CD4-positive, alpha-beta memory T cell (primary cell): ENCODE data around the gene HMX2. TPM values are rescaled to one million over a fixed set of nuclear protein-coding genes. Genes with fewer than 3 reads are reported as not detected.
"Not testable (repeated sequence)": the region's sequence is repeated elsewhere in the genome, so short reads cannot be mapped to it uniquely, and the experiment has no call there.

Experiments
- CTCF ChIA-PET: fragments of 350-600 bp; sonication (Branson Sonifier 250); formaldehyde crosslinking; loops from one replicate; lab custom pipeline; 2021; ENCODE audit warnings: inconsistent platforms; ENCODE audit not compliant: partially characterized antibody; lab: Charles Lee
- POLR2A ChIA-PET: fragments of 350-600 bp; sonication (Branson Sonifier 250); formaldehyde crosslinking; loops from one replicate; lab custom pipeline; 2021; ENCODE audit not compliant: partially characterized antibody; lab: Charles Lee
- DNase-seq, 5 donors: peaks; one replicate each; pipeline versions ENCODE4 v3.0.0 to v3.0.0-alpha.2; 2020 to 2022; ENCODE audit warnings: mixed read lengths in 1 of 5
- H3K27ac ChIP-seq: one replicate; pipeline ENCODE4 v1.7.0; 2013; ENCODE audit warnings: low read depth, low read length
- H3K27me3 ChIP-seq: 2 replicates; pipeline ENCODE4 v1.7.0; 2013; ENCODE audit warnings: mild to moderate bottlenecking, low read length, moderate library complexity; ENCODE audit not compliant: insufficient read depth
- H3K36me3 ChIP-seq: 2 replicates; pipeline ENCODE4 v1.7.0; 2013; ENCODE audit warnings: mild to moderate bottlenecking, low read length, moderate library complexity; ENCODE audit not compliant: insufficient read depth
- H3K4me1 ChIP-seq: 2 replicates; pipeline ENCODE4 v1.7.0; 2013; ENCODE audit warnings: mild to moderate bottlenecking, low read length, moderate library complexity; ENCODE audit not compliant: insufficient read depth
- H3K4me3 ChIP-seq, 2 donors: one replicate each; pipeline ENCODE4 v1.7.0; 2013; ENCODE audit warnings: low read length in 2 of 2, mild to moderate bottlenecking in 1 of 2
- H3K9me3 ChIP-seq, 2 donors: one replicate each; pipeline ENCODE4 v1.7.0; 2013; ENCODE audit warnings: low read length in 2 of 2, control low read depth in 1 of 2; ENCODE audit not compliant: control insufficient read depth in 1 of 2
- H3K27ac Mint-ChIP-seq, 7 donors: one replicate each; pipeline ENCODE4 v1.8.0; 2020 to 2021; ENCODE audit warnings: mixed read lengths in 7 of 7, mild to moderate bottlenecking in 6 of 7, inconsistent platforms in 3 of 7, moderate library complexity in 3 of 7
- H3K27me3 Mint-ChIP-seq, 2 donors: one replicate each; pipeline ENCODE4 v1.8.0; 2020 to 2021; ENCODE audit warnings: mixed read lengths in 2 of 2
- H3K36me3 Mint-ChIP-seq, 2 donors: one replicate each; pipeline ENCODE4 v1.8.0; 2020 to 2021; ENCODE audit warnings: mixed read lengths in 2 of 2, inconsistent platforms in 1 of 2, mild to moderate bottlenecking in 1 of 2
- H3K4me1 Mint-ChIP-seq, 4 donors: one replicate each; pipeline ENCODE4 v1.8.0; 2020 to 2021; ENCODE audit warnings: mixed read lengths in 4 of 4, mild to moderate bottlenecking in 1 of 4
- H3K4me3 Mint-ChIP-seq, 8 donors: one replicate each; pipeline ENCODE4 v1.8.0; 2020 to 2021; ENCODE audit warnings: mixed read lengths in 8 of 8, mild to moderate bottlenecking in 7 of 8, moderate library complexity in 6 of 8, inconsistent platforms in 3 of 8
- H3K9me3 Mint-ChIP-seq, 8 donors: one replicate each; pipeline ENCODE4 v1.8.0; 2020 to 2021; ENCODE audit warnings: mixed read lengths in 8 of 8, mild to moderate bottlenecking in 5 of 8, inconsistent platforms in 3 of 8, moderate library complexity in 1 of 8
- intact Hi-C: fragments of 100-400 bp; cut with micrococcal nuclease; formaldehyde crosslinking; loops from one replicate; pipeline ENCODE4 v1.15.1; 2023
- polyA plus RNA-seq, 2 donors: library from polyadenylated mRNA; unstranded; fragments of 300-500 nt; fragmentation: Illumina TruSeq; gene quantifications; one replicate each; pipeline ENCODE4 v1.2.3, GENCODE V29; 2021
- total RNA-seq, 2 experiments: library from RNA; stranded (reverse); gene quantifications; one replicate each; pipeline ENCODE4 v1.2.3, GENCODE V29; 2021

Gene HMX2
- total and polyA plus RNA-seq, 4 experiments from 2014 or later: not detected

DNA sequence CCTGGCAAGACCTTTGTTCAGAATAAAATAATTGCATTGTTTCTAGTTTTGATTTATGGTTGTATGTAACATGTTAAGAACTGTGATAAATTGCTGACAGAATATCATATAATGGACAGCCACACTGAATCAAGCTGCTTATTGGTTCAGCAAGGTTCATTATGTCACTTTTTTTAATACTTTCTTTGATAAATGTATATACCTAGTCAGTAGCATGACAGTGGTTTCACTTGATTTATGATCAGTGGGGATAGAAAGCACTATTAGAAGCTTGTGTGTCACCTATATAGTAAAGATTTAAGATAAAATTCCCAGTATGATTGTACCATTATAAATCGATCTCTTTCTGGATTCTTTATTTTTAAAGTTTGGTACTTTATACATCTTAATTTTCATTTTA is 10.7 kb downstream of the HMX2 start:
- H3K9me3 ChIP-seq: no peaks in the 10 kb centered on the region
- DNase-seq: no peak
- no peaks in the 10 kb centered on the region for H3K27me3 ChIP-seq
- Mint-ChIP-seq H3K9me3 (no peaks in the 10 kb centered on the region), H3K4me3 (peak overlapping the region in 3 of 8 donors; percentile 7 to 67 (median 59)), H3K4me1 (peaks cover 55 to 84% (median 68%) of the 10 kb centered on the region in 4 donors), H3K27ac (peak overlapping the region in 5 of 7 donors; percentile 13 to 53 (median 28)), H3K36me3 (peaks cover 44 to 80% of the 10 kb centered on the region in 2 donors), H3K27me3 (no peaks in the 10 kb centered on the region)
- peaks cover 79% of the 10 kb centered on the region for H3K4me1 ChIP-seq
- no peak overlapping the region for H3K27ac ChIP-seq
- intact Hi-C loops: loop anchor here (10.0 kb wide), 2 partner anchors 1636 to 1756 kb away; partner anchors contain the start of gene EEF1AKMT2
- ChIA-PET POLR2A (interaction anchor here (1.0 kb wide), 1 partner anchor 205 kb away, joined by 3 read pairs; the partner anchor contains the start of gene C10orf88), CTCF (interaction anchor here (0.8 kb wide), 1 partner anchor 9 kb away, joined by 3 read pairs; no protein-coding TSS in a partner anchor)
- H3K36me3 ChIP-seq: peaks cover 32% of the 10 kb centered on the region
- no peak overlapping the region for H3K4me3 ChIP-seq

DNA sequence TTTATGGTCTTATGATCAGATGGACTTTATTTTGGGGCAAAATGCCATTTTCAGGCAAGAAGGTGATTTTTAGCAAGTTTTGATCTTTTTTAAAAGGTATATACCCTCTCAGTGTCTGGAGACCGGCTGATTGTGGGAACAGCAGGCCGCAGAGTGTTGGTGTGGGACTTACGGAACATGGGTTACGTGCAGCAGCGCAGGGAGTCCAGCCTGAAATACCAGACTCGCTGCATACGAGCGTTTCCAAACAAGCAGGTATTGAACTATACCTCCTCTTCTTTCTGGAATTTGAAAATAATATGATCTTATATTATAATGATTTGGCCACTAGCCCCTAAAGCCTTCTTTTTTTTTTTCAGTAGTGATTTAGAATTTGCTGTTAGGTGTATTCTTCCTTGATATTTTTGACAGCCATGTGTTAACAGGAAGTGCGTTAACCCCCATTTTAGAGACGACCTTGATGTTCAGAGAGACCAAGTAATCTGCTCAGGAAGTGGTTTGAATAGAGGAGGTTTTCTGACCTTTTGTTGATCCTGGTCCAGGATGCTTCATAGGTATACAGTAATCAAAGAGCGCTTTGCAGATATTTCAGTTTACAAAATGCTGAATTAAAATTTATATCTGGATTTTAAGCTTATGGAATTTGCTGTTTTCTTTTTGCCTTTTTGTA is 12.5 kb downstream of the HMX2 start:
- no peaks in the 10 kb centered on the region for H3K27me3 Mint-ChIP-seq
- Histone ChIP-seq H3K27ac (peak overlapping the region; percentile 44), H3K4me1 (peaks cover 71% of the 10 kb centered on the region), H3K4me3 (peak overlapping the region in 1 of 2 donors; percentile 19), H3K27me3 (no peaks in the 10 kb centered on the region), H3K36me3 (peaks cover 48% of the 10 kb centered on the region), H3K9me3 (no peaks in the 10 kb centered on the region)
- intact Hi-C loops: no loop called here
- ChIA-PET POLR2A (interaction anchor here (0.7 to 2.5 kb wide), 5 partner anchors 15 to 152 kb away, joined by 3 to 10 read pairs (median 3); partner anchors contain the start of gene IKZF5), CTCF (interaction anchor here (0.7 to 1.5 kb wide), 2 partner anchors 21 to 27 kb away, joined by 3 to 4 read pairs; no protein-coding TSS in a partner anchor)
- H3K9me3 Mint-ChIP-seq: no peaks in the 10 kb centered on the region
- H3K4me1 Mint-ChIP-seq: peaks cover 51 to 79% (median 64%) of the 10 kb centered on the region in 4 donors
- H3K36me3 Mint-ChIP-seq: peaks cover 56 to 81% of the 10 kb centered on the region in 2 donors
- peak; percentile 62 to 77 (median 70) for DNase-seq
- H3K4me3 Mint-ChIP-seq: peak overlapping the region; percentile 2 to 80 (median 75)
- peak overlapping the region; percentile 72 to 94 (median 80) for H3K27ac Mint-ChIP-seq

DNA sequence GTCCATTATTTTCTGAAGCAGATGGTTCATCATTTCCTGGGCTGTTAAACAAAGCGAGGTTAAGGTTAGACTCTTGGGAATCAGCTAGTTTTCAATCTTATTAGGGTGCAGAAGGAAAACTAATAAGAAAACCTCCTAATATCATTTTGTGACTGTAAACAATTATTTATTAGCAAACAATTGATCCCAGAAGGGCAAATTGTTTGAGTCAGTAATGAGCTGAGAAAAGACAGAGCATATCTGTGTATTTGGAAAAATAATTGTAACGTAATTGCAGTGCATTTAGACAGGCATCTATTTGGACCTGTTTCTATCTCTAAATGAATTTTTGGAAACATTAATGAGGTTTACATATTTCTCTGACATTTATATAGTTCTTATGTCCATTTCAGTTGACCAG is 16.4 kb downstream of the HMX2 start:
- Histone ChIP-seq H3K4me3 (no peak overlapping the region), H3K9me3 (no peaks in the 10 kb centered on the region), H3K36me3 (peaks cover 49% of the 10 kb centered on the region), H3K27ac (no peak overlapping the region), H3K4me1 (peaks cover 32% of the 10 kb centered on the region), H3K27me3 (no peaks in the 10 kb centered on the region)
- peaks cover 30 to 55% (median 44%) of the 10 kb centered on the region in 4 donors for H3K4me1 Mint-ChIP-seq
- H3K27me3 Mint-ChIP-seq: no peaks in the 10 kb centered on the region
- no peak overlapping the region for H3K27ac Mint-ChIP-seq
- H3K4me3 Mint-ChIP-seq: no peak overlapping the region
- H3K9me3 Mint-ChIP-seq: peaks cover 0 to 2% (median 0%) of the 10 kb centered on the region in 8 donors
- peaks cover 62 to 76% of the 10 kb centered on the region in 2 donors for H3K36me3 Mint-ChIP-seq
- intact Hi-C loops: no loop called here
- POLR2A ChIA-PET: interaction anchor here (1.5 to 1.8 kb wide), 2 partner anchors 10 to 14 kb away, joined by 3 to 5 read pairs; partner anchors contain the start of gene BUB3
- DNase-seq: no peak
- CTCF ChIA-PET: no interaction called here

DNA sequence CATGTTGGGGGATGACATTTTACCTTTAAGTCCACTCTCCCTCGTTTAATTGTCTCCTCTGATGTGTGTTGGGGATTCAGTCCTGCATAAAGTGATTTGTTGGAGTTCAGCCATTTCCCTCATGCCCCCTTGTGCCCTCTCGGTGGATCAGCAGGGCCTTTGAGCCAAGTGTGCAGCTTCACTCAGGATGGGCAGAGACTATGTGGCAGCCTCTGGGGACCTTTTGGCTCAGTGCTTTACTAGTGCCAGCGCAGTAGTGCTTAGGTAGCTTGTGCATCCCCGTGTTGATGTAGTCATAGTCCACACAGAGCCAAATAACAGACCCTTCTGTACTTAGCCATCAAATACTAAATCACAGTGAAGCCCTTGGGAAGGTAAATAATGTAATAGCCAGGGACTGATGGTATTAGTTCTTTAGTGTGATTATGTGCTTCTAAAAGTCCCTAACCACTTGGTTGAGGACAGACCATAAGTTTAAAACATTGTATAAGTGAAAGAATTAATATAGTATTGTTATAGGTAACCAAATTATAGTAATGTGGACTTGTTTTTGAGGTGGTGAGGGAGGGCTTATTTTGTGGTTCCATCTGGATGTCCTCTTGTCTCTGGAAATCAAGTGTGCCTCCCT is 17.6 kb downstream of the HMX2 start:
- Mint-ChIP-seq H3K4me1 (peaks cover 21 to 43% (median 33%) of the 10 kb centered on the region in 4 donors), H3K4me3 (no peak overlapping the region), H3K27ac (peak overlapping the region in 3 of 7 donors; percentile 16 to 92 (median 62)), H3K36me3 (peaks cover 65 to 77% of the 10 kb centered on the region in 2 donors), H3K27me3 (no peaks in the 10 kb centered on the region), H3K9me3 (peaks cover 0 to 2% (median 0%) of the 10 kb centered on the region in 8 donors)
- Histone ChIP-seq H3K27me3 (no peaks in the 10 kb centered on the region), H3K4me3 (no peak overlapping the region), H3K4me1 (peaks cover 20% of the 10 kb centered on the region), H3K9me3 (no peaks in the 10 kb centered on the region), H3K27ac (no peak overlapping the region), H3K36me3 (peaks cover 50% of the 10 kb centered on the region)
- POLR2A ChIA-PET: interaction anchor here (0.6 to 1.5 kb wide), 2 partner anchors 8 to 15 kb away, joined by 3 read pairs; no protein-coding TSS in a partner anchor
- DNase-seq: no peak
- intact Hi-C loops: no loop called here
- CTCF ChIA-PET: no interaction called here

DNA sequence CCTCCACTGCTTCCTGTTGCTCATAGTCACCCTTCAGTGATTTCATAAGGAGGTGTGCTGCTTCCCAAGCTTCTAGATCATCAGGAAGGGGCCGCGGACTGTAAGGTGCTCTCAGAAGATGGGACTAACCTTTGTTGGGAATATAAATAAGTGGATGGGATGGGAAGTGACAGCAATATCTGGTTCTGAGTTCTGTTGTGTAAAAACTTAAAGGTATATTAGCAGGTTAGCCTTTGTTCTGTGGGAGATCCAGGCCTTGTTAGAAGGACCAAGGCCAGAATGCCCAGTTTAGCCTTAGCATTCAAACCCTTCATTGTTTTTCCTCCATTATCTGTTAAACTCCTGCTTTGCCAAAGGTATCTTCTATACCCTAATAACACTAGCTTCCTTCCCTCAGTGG is 18.7 kb downstream of the HMX2 start:
- Histone ChIP-seq H3K4me3 (no peak overlapping the region), H3K36me3 (peaks cover 49% of the 10 kb centered on the region), H3K4me1 (peaks cover 9% of the 10 kb centered on the region), H3K27me3 (no peaks in the 10 kb centered on the region), H3K9me3 (no peaks in the 10 kb centered on the region), H3K27ac (no peak overlapping the region)
- peaks cover 0 to 2% (median 0%) of the 10 kb centered on the region in 8 donors for H3K9me3 Mint-ChIP-seq
- peak overlapping the region in 1 of 7 donors; percentile 39 for H3K27ac Mint-ChIP-seq
- peaks cover 16 to 33% (median 27%) of the 10 kb centered on the region in 4 donors for H3K4me1 Mint-ChIP-seq
- intact Hi-C loops: no loop called here
- CTCF ChIA-PET: no interaction called here
- peaks cover 69 to 77% of the 10 kb centered on the region in 2 donors for H3K36me3 Mint-ChIP-seq
- no peak overlapping the region for H3K4me3 Mint-ChIP-seq
- POLR2A ChIA-PET: no interaction called here
- H3K27me3 Mint-ChIP-seq: no peaks in the 10 kb centered on the region
- no peak for DNase-seq

DNA sequence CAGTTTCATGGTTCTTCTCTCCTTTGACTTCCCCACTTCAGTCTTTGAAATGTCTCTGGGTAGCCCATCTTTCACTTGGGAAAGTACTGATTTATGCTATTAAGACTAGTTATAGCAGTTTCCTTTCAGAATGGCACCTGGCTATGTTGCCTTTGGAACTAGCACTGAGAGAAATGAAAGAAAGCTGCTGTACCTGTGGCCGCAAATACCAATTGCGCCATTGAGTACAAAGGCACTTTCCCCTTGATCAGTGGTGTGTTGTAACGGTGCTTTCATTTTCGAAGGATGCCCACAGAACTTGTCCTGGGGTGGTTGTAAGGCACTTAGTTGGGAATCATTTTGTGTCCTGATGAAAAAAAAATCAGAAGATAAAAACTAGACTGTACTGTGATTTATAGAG is 23.0 kb downstream of the HMX2 start:
- Mint-ChIP-seq H3K27ac (no peak overlapping the region), H3K27me3 (no peaks in the 10 kb centered on the region), H3K36me3 (peaks cover 61 to 69% of the 10 kb centered on the region in 2 donors), H3K4me1 (peaks cover 11 to 30% (median 16%) of the 10 kb centered on the region in 4 donors), H3K9me3 (peaks cover 0 to 2% (median 0%) of the 10 kb centered on the region in 8 donors), H3K4me3 (no peak overlapping the region)
- ChIA-PET POLR2A (no interaction called here), CTCF (no interaction called here)
- intact Hi-C loops: no loop called here
- Histone ChIP-seq H3K4me1 (no peaks in the 10 kb centered on the region), H3K27me3 (no peaks in the 10 kb centered on the region), H3K9me3 (no peaks in the 10 kb centered on the region), H3K36me3 (peaks cover 12% of the 10 kb centered on the region), H3K27ac (no peak overlapping the region), H3K4me3 (no peak overlapping the region)
- no peak for DNase-seq

DNA sequence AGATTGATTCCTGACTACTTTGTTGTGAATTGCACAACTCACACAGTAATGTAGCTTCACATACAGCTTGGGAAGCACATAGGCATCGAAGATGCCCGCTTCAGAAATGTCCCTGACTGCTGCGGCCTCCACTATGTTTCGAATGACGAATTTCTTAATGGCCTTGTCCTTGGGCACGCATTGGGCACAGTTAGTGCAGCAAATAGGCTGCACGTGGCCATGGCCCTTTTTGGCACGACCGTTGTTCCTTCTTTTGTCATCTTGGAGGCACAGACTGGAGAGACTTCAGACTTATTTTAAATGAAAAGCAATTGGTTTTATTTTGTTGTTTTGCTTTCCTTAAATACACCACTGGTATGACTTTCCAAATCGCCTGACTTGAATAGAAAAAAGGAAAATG is 23.7 kb downstream of the HMX2 start:
- H3K4me1 Mint-ChIP-seq: peaks cover 7 to 25% (median 14%) of the 10 kb centered on the region in 4 donors
- H3K4me3 ChIP-seq, H3K27ac Mint-ChIP-seq, H3K27ac ChIP-seq, intact Hi-C loops, H3K27me3 ChIP-seq, H3K27me3 Mint-ChIP-seq, DNase-seq, H3K4me1 ChIP-seq, POLR2A ChIA-PET, H3K9me3 ChIP-seq, H3K4me3 Mint-ChIP-seq, H3K9me3 Mint-ChIP-seq: not testable (repeated sequence)
- H3K36me3 ChIP-seq: peaks cover 11% of the 10 kb centered on the region
- peaks cover 62 to 71% of the 10 kb centered on the region in 2 donors for H3K36me3 Mint-ChIP-seq
- CTCF ChIA-PET: interaction anchor here (2.5 kb wide), 1 partner anchor 38 kb away, joined by 6 read pairs; no protein-coding TSS in a partner anchor
